ENCODE measurements around the gene ASPDH. TPM values are rescaled to one million over a fixed set of nuclear protein-coding genes. Genes with fewer than 3 reads are reported as not detected.

ASPDH gene
- total RNA-seq, 1 experiment from 2014 or later = not detected

- Mint-ChIP-seq H3K27ac (no peak overlapping the region; a peak in 1 of 7 replicates), H3K27me3 (ENCODE audit: low read depth) (peaks cover 89% of the 10 kb centered on the region), H3K4me1 (peaks cover 18 to 35% of the 10 kb centered on the region in 2 experiments), H3K9me3 (no peaks in the 10 kb centered on the region), H3K36me3 (ENCODE audit: insufficient read depth in 1 of 3, low read depth in 3 of 3) (no peaks in the 10 kb centered on the region; a peak in 1 of 7 replicates), H3K4me3 (no peak overlapping the region)
- H2BK15ac ChIP-seq (ENCODE audit: low read depth, low read length) = no peak overlapping the region
- no peaks in the 10 kb centered on the region for H3K9me3 ChIP-seq (ENCODE audit: control insufficient read depth, low read depth, low read length)
- no peaks in the 10 kb centered on the region for H4K20me1 ChIP-seq (ENCODE audit: control insufficient read depth, insufficient read depth, insufficient read length)
- no peaks in the 10 kb centered on the region for H3K79me2 ChIP-seq (ENCODE audit: insufficient read depth, low read length)
- H3K56ac ChIP-seq (ENCODE audit: insufficient read length, low read depth, low read length) = no peak overlapping the region
- H3K23ac ChIP-seq (ENCODE audit: insufficient read length, low read depth, low read length) = no peak overlapping the region
- H3K23me2 ChIP-seq (ENCODE audit: insufficient read length, low read depth, low read length, poor library complexity, severe bottlenecking) = peaks cover 18% of the 10 kb centered on the region
- no peak overlapping the region for H3T11ph ChIP-seq (ENCODE audit: low read length)
- no peak overlapping the region for H3K18ac ChIP-seq (ENCODE audit: insufficient read length, low read depth, low read length)
- WGBS (ENCODE audit: extremely low coverage, insufficient read length, low lambda C conversion rate) = no CpG with 5 or more reads among the region's 13 CpGs
- no peak overlapping the region for H2BK20ac ChIP-seq (ENCODE audit: low read depth, low read length, poor library complexity, severe bottlenecking)
- DNase-seq = no peak
- H3K27me3 ChIP-seq (ENCODE audit: insufficient read depth, low read length) = no peaks in the 10 kb centered on the region; the same call in 1 of the 2 replicates
- no peak overlapping the region for H2BK5ac ChIP-seq (ENCODE audit: insufficient read length, low read length)
- no peak overlapping the region for H3K14ac ChIP-seq (ENCODE audit: insufficient read depth, low read length)
- H4K91ac ChIP-seq (ENCODE audit: insufficient read length, low read depth, low read length) = no peak overlapping the region
- H4K5ac ChIP-seq (ENCODE audit: insufficient read length, low read depth, low read length) = no peak overlapping the region
- H2AFZ ChIP-seq (ENCODE audit: low read length) = no peak overlapping the region
- no peak overlapping the region for H2BK120ac ChIP-seq (ENCODE audit: low read depth, low read length, poor library complexity, severe bottlenecking)
- H3K79me1 ChIP-seq (ENCODE audit: insufficient read depth, low read depth, low read length, poor library complexity, severe bottlenecking) = no peaks in the 10 kb centered on the region
- H3K4me1 ChIP-seq (ENCODE audit: insufficient read depth, low read length) = no peaks in the 10 kb centered on the region
- TF ChIP-seq, protein P1, sequence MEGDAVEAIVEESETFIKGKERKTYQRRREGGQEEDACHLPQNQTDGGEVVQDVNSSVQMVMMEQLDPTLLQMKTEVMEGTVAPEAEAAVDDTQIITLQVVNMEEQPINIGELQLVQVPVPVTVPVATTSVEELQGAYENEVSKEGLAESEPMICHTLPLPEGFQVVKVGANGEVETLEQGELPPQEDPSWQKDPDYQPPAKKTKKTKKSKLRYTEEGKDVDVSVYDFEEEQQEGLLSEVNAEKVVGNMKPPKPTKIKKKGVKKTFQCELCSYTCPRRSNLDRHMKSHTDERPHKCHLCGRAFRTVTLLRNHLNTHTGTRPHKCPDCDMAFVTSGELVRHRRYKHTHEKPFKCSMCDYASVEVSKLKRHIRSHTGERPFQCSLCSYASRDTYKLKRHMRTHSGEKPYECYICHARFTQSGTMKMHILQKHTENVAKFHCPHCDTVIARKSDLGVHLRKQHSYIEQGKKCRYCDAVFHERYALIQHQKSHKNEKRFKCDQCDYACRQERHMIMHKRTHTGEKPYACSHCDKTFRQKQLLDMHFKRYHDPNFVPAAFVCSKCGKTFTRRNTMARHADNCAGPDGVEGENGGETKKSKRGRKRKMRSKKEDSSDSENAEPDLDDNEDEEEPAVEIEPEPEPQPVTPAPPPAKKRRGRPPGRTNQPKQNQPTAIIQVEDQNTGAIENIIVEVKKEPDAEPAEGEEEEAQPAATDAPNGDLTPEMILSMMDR (conservative IDR thresholded peaks at IDR 0.05) = no peak
- H3K4me2 ChIP-seq (ENCODE audit: insufficient read depth, insufficient read length, low read length) = no peak overlapping the region
- no peak overlapping the region for H3K4ac ChIP-seq (ENCODE audit: low read depth, low read length)
- H3K9ac ChIP-seq (ENCODE audit: extremely low read depth, insufficient read length, low read length) = no peak overlapping the region
- H4K8ac ChIP-seq (replicated peaks; ENCODE audit: insufficient read length, low read depth, low read length) = no peak overlapping the region
- no peak overlapping the region for H2BK12ac ChIP-seq (ENCODE audit: insufficient read length, low read depth, low read length)
- H2AK5ac ChIP-seq (ENCODE audit: insufficient read length, low read length) = no peak overlapping the region
- no peak overlapping the region for H3K27ac ChIP-seq (ENCODE audit: insufficient read length, low read depth, low read length)
Measured at GRCh38 chr19:50558449-50558848, 44.7 kb upstream of the ASPDH start.
